Skeletal muscle tissue (tissue), 4 donors: Measurements from ENCODE around the gene DCAF17. TPM values are rescaled to one million over a fixed set of nuclear protein-coding genes. Genes with fewer than 3 reads are reported as not detected.

Experiments
- H3K27ac ChIP-seq: one replicate; pipeline ENCODE4 v1.7.0; 2013; ENCODE audit warnings: mild to moderate bottlenecking, low read depth, low read length, inconsistent platforms
- H3K27me3 ChIP-seq, 3 donors: one replicate each; pipeline ENCODE4 v1.7.0; 2013; ENCODE audit warnings: low read length in 3 of 3; ENCODE audit not compliant: control insufficient read depth in 3 of 3, insufficient read depth in 3 of 3
- H3K36me3 ChIP-seq, 3 donors: one replicate each; pipeline ENCODE4 v1.7.0; 2013; ENCODE audit warnings: low read length in 3 of 3; ENCODE audit not compliant: control insufficient read depth in 3 of 3, insufficient read depth in 3 of 3
- H3K4me1 ChIP-seq, 3 donors: one replicate each; pipeline ENCODE4 v1.7.0; 2013; ENCODE audit warnings: low read length in 3 of 3, mild to moderate bottlenecking in 3 of 3; ENCODE audit not compliant: control insufficient read depth in 3 of 3, insufficient read depth in 3 of 3
- H3K4me3 ChIP-seq, 3 donors: one replicate each; pipeline ENCODE4 v1.7.0; 2013; ENCODE audit warnings: low read length in 3 of 3
- H3K9ac ChIP-seq, 3 donors: one replicate each; pipeline ENCODE4 v1.7.0; 2013; ENCODE audit warnings: low read length in 3 of 3, mild to moderate bottlenecking in 3 of 3, moderate library complexity in 2 of 3, low read depth in 1 of 3
- H3K9me3 ChIP-seq, 3 donors: one replicate each; pipeline ENCODE4 v1.7.0; 2013; ENCODE audit warnings: low read length in 3 of 3; ENCODE audit not compliant: control insufficient read depth in 3 of 3
- total RNA-seq: library from RNA; depleted of rRNA; stranded (reverse); fragments of >200 nt; gene quantifications from one replicate; pipeline ENCODE4 v1.2.3, GENCODE V29; 2014
- donor health status: Osteomylitis.

The DCAF17 gene
- total RNA-seq, 1 donor from 2014 or later, result 20.4 TPM

GRCh38 chr2:171441470-171441869 lies 7.4 kb downstream of the DCAF17 start:
- Histone ChIP-seq H3K4me3 (no peak overlapping the region), H3K9ac (no peak overlapping the region), H3K4me1 (no peaks in the 10 kb centered on the region), H3K36me3 (peaks cover 18 to 33% (median 20%) of the 10 kb centered on the region in 3 donors), H3K27me3 (no peaks in the 10 kb centered on the region), H3K9me3 (no peaks in the 10 kb centered on the region), H3K27ac (no peak overlapping the region)

DNA sequence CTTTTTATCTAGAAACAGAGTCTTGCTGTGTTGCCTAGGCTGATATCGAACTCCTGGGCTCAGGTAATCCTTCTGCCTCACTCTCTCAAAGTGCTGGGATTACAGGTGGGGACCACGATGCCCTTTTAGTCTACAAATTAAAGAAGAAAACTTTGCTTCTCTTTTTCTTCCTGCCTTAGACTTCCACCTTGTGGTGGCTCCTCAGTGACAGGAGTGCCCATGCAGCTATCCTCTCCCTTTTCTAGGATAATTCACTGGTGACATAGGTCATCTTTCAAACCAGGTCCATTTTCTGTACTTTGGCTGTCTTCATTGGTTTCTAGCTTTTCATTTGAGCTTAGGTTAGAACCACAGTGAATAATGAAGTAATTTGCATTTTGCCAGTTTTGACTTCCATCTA lies 13.6 kb downstream of the DCAF17 start:
- Histone ChIP-seq H3K9me3 (no peaks in the 10 kb centered on the region), H3K27ac (no peak overlapping the region), H3K9ac (no peak overlapping the region), H3K27me3 (no peaks in the 10 kb centered on the region), H3K4me3 (no peak overlapping the region), H3K4me1 (no peaks in the 10 kb centered on the region), H3K36me3 (peaks cover 11 to 31% (median 13%) of the 10 kb centered on the region in 3 donors)

DNA sequence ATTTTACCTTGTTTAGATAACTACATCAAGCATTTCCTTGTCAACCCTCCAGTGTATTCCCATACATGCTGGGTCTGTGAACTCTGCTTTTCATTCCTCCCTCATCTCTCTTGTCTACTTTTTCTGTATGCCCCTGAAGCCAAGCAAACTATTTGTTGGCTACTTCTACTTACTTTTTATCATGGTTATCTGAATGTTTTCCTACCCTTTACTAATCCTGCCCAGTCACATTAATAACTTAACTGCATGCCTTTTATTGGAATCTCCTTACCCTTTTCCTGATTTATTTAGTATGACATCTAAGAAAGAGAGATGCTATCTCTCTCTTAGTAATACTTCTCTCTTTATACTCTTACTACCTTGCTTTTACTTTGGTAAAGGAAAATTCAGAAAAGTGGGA lies 17.0 kb downstream of the DCAF17 start:
- no peaks in the 10 kb centered on the region for H3K9me3 ChIP-seq
- no peak overlapping the region for H3K27ac ChIP-seq
- no peak overlapping the region for H3K4me3 ChIP-seq
- H3K9ac ChIP-seq, result no peak overlapping the region
- no peaks in the 10 kb centered on the region for H3K27me3 ChIP-seq
- peaks cover 11 to 24% (median 16%) of the 10 kb centered on the region in 3 donors for H3K36me3 ChIP-seq
- no peaks in the 10 kb centered on the region for H3K4me1 ChIP-seq

- Histone ChIP-seq H3K4me3 (no peak overlapping the region), H3K27ac (no peak overlapping the region), H3K36me3 (peaks cover 7 to 24% (median 11%) of the 10 kb centered on the region in 3 donors), H3K9ac (no peak overlapping the region), H3K9me3 (no peaks in the 10 kb centered on the region), H3K4me1 (no peaks in the 10 kb centered on the region), H3K27me3 (no peaks in the 10 kb centered on the region)
Measured at GRCh38 chr2:171452773-171453172, 18.7 kb downstream of the DCAF17 start.

- Histone ChIP-seq H3K27ac (no peak overlapping the region), H3K27me3 (no peaks in the 10 kb centered on the region), H3K4me1 (no peaks in the 10 kb centered on the region), H3K4me3 (no peak overlapping the region), H3K36me3 (peaks cover 0 to 9% (median 0%) of the 10 kb centered on the region in 3 donors), H3K9ac (no peak overlapping the region), H3K9me3 (no peaks in the 10 kb centered on the region)
Measured at GRCh38 chr2:171459498-171459897, 25.5 kb downstream of the DCAF17 start.

DNA sequence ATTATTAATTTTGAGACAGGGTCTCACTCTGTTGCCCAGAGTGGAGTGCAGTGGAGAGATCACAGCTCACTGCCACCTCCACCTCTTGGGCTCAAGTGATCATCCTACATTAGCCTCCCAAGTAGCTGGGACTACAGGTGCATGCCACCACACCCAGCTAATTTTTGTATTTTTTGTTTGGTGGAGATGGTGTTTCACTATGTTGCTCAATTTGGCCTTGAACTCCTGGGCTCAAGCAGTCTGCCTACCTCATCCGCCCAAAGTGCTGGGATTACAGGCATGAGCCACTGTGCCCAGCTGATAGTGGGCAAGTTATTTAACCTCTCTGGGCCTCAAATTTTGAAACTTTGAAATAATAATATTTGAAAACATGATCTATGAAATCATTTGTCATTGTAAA lies 26.5 kb downstream of the DCAF17 start:
- Histone ChIP-seq H3K4me1 (no peaks in the 10 kb centered on the region), H3K9me3 (no peaks in the 10 kb centered on the region), H3K27me3 (no peaks in the 10 kb centered on the region), H3K9ac (no peak overlapping the region), H3K27ac (no peak overlapping the region), H3K36me3 (peaks cover 0 to 9% (median 0%) of the 10 kb centered on the region in 3 donors), H3K4me3 (no peak overlapping the region)

DNA sequence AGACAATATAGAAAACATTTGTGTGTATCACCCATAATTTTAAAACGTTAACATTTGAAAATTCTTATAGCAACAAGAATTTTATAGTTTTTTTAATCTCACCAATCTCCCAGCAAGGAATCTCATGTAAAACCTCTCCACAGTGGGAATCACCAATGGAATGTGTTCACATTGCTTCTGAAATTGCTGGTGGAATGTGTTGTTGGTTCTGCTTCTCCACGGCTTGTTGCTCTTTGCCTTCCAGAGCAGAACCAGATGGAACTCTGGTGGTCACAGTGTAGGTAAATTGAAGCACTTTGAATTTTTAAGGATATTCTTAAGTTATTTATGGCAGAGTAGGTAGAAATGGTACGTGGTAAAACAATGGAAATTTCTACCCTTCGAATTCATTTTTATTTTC lies 35.1 kb downstream of the DCAF17 start:
- no peak overlapping the region for H3K9ac ChIP-seq
- peaks cover 4 to 21% (median 19%) of the 10 kb centered on the region in 3 donors for H3K36me3 ChIP-seq
- H3K27me3 ChIP-seq, result no peaks in the 10 kb centered on the region
- no peak overlapping the region for H3K4me3 ChIP-seq
- no peak overlapping the region for H3K27ac ChIP-seq
- H3K4me1 ChIP-seq, result no peaks in the 10 kb centered on the region
- H3K9me3 ChIP-seq, result no peaks in the 10 kb centered on the region

DNA sequence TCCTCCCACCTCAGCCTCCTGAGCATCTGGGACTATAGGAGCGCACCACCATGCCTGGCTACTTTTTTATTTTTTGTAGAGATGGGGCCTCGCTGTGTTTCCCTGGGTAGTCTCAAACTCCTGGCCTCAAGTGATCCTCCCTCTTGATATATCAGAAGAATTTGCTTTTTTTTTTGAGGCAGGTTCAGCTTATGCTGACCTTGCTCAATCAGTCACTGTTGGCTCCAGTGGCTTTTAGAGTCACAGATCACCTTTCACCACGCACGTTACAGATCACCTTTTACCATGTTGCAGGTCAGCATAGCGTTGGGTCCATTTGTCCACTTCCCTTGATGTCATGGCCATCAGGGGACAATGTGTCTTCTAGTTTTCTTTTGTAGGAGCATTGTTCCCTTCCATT lies 36.1 kb downstream of the DCAF17 start:
- Histone ChIP-seq H3K9ac (no peak overlapping the region), H3K9me3 (no peaks in the 10 kb centered on the region), H3K4me3 (no peak overlapping the region), H3K27me3 (no peaks in the 10 kb centered on the region), H3K36me3 (peaks cover 4 to 28% (median 25%) of the 10 kb centered on the region in 3 donors), H3K27ac (no peak overlapping the region), H3K4me1 (no peaks in the 10 kb centered on the region)

GRCh38 chr2:171475979-171476378 lies 42.0 kb downstream of the DCAF17 start:
- no peaks in the 10 kb centered on the region for H3K4me1 ChIP-seq
- no peaks in the 10 kb centered on the region for H3K27me3 ChIP-seq
- H3K36me3 ChIP-seq, result peaks cover 6 to 25% (median 19%) of the 10 kb centered on the region in 3 donors
- no peak overlapping the region for H3K27ac ChIP-seq
- H3K9ac ChIP-seq, result no peak overlapping the region
- H3K4me3 ChIP-seq, result no peak overlapping the region
- H3K9me3 ChIP-seq, result no peaks in the 10 kb centered on the region

DNA sequence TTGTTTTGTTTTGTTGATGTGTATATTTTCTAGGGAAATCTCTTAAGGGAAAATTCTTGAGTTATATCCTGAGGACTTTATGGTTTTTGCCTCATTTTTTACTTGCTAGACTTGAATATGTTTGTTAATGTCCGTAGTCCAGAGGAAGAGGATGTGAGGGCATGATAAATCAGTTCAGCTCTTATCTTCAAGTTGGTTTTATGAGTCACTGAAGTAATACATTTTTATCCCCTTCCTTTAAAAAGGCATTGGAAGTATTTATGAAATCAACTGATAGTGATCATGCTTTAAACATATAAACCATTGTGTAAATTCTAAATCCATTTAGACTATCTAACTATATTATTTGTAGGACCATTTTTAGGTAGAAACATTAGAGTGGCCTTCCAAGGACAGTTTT lies 44.3 kb downstream of the DCAF17 start:
- Histone ChIP-seq H3K9me3 (no peaks in the 10 kb centered on the region), H3K4me3 (no peak overlapping the region), H3K36me3 (peaks cover 11 to 29% (median 23%) of the 10 kb centered on the region in 3 donors), H3K27ac (no peak overlapping the region), H3K9ac (no peak overlapping the region), H3K4me1 (no peaks in the 10 kb centered on the region), H3K27me3 (no peaks in the 10 kb centered on the region)
